HG03175 (cell line): ENCODE measurements around the gene SPRED2.

Source experiments
- ATAC-seq: cut with Tn5 transposase; IDR thresholded peaks from one replicate; pipeline ENCODE4 v1.9.1; 2021; ENCODE audit warnings: mild to moderate bottlenecking, moderate library complexity; ENCODE audit not compliant: unreplicated experiment

SPRED2 gene

DNA sequence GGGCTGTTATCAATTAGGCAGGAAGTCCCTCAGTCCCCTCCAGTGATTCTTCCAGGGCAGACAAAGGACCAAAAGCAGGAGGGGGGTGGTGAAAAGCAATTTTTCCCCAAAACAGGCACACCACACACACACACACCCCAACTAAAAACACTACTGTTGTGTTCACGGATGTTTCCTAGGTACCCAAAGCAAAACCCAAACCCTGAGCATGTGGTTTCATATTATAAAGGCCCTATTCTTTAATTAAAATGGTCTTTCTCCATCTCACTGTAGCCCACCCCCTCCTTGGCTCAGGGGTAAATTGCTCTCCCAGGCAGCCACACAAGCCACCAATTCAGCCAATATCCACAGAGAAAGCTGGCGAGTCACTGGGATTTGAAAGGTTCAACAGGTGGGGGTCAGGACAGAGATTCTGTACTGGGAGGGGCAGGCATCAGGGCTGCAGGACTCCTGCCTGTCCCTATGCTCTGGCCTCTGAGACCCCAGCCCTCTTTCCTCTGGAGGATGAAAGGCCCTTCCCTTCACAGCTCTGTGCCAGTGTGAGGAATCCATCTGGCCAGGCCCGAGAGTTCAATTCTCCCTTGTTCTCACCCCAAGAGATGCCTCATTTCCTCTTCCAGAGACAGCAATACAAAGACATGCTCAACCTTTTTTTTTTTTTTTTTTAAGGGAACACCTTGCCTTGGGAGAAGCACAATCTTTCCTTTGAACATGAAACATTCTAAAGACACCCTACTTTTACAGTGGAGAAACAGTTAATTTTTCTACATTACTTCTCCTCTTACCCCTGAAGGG is 43.6 kb downstream of the SPRED2 start:
- ATAC-seq, result no peak

GRCh38 chr2:65388051-65388531 is 44.3 kb downstream of the SPRED2 start:
- ATAC-seq, result peak; percentile 72

- no peak for ATAC-seq
Measured at GRCh38 chr2:65386989-65387388, 45.4 kb downstream of the SPRED2 start.

GRCh38 chr2:65386344-65386743 is 46.1 kb downstream of the SPRED2 start:
- no peak for ATAC-seq

- ATAC-seq, result no peak
Measured at GRCh38 chr2:65383541-65384488, 48.6 kb downstream of the SPRED2 start.

GRCh38 chr2:65382776-65383357 is 49.5 kb downstream of the SPRED2 start:
- ATAC-seq, result peak; percentile 61

GRCh38 chr2:65382323-65382722 is 50.1 kb downstream of the SPRED2 start:
- no peak for ATAC-seq

GRCh38 chr2:65381607-65382051 is 50.8 kb downstream of the SPRED2 start:
- no peak for ATAC-seq

- no peak for ATAC-seq
Measured at GRCh38 chr2:65380255-65380654, 52.1 kb downstream of the SPRED2 start.

- no peak for ATAC-seq
Measured at GRCh38 chr2:65379721-65380171, 52.7 kb downstream of the SPRED2 start.

DNA sequence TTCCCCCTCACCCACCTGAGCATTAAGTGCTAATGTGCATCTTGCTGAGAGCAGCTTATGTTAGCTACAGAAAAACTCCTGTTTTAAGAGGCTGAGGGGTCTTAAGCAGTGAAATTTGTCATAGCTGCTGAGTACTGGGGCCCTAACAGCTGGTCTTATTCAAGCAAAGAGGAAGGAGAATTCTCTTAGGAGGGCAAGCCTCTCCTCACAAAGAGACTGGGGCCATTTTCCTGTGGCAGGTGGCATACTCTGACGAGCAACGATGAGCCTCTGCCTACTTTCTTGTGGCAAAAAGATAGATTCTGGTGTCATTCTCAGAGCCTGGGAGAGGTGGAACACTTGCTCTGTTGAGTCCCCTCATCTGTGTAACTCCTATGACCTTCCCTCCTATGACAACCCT is 53.2 kb downstream of the SPRED2 start:
- ATAC-seq, result no peak

GRCh38 chr2:65378290-65378689 is 54.1 kb downstream of the SPRED2 start:
- no peak for ATAC-seq

DNA sequence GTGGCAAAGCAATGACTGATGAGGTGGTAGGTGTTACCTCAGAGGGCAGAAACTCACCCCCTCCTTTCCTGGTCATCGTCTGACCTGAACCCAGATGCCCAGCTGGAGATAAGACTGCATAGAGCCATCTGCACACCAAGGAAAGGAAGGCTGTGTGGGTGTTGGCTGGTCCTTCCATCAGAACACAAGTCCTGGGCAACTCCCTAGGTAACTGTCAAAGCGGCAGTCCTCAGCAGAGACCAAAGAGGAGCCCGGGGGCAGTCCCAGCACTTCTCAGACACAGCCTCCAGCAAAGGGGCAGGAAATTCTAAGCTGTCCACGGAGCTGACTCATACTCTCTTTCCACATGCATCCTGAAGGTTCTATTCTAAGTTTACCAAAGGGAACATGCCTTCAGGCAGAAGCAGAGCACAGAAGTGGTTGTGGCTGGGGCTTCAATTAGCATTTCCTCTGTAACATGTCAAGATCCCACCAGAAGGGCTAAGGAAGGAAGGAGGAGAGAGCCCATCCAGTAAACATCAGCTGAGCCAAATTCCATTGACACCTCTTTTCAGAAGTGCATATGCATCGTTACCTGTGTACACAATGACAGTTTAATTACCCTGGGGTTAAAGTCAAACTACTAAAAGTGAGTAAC is 54.7 kb downstream of the SPRED2 start:
- no peak for ATAC-seq

GRCh38 chr2:65375723-65376122 is 56.7 kb downstream of the SPRED2 start:
- no peak for ATAC-seq

DNA sequence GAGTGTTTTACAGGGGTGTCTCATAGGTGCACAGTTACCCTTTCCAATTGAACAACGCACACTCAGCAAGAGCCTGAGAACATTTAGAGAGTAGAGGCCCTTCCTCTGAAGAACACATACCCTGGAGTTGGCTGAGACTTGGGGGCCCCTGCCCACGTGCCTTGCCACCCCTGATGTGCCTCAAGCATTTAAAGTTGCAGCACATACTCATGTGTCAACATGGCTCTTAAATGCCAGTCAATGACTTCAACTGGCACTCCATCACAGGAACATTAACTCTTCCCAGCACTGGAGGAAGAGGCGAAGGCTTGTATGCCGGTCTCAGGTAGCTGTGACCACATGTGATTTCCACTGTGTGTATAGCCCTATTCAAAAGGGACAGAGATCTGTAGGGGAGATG is 57.4 kb downstream of the SPRED2 start:
- no peak for ATAC-seq

- ATAC-seq, result no peak
Measured at GRCh38 chr2:65374575-65374974, 57.8 kb downstream of the SPRED2 start.

DNA sequence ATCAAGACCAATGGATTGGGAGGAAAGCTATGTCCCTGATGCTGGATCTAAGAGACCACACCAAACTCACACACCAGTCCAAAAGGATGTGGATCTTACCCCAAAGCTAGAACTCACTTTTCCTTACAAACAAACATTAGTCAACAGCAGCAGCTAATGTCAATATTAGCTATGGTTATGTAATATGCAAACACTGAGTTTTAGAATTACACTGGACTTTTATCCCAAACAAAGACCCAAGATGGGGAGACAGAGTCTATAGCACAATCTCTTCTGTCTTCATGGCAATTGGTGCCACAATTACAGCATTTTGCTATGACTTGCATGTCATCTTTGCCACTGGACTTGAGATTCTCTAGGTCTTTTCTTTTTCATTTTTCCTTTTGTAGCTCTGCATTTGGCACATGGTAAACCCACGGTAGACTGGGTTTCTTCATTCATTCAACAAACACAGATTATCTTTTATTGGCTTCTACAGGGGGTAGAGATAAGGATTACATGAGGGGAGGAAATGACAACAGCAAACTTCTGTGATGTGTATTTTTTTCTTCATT is 59.0 kb downstream of the SPRED2 start:
- no peak for ATAC-seq

GRCh38 chr2:65372619-65373018 is 59.8 kb downstream of the SPRED2 start:
- ATAC-seq, result no peak

- ATAC-seq, result no peak
Measured at GRCh38 chr2:65371074-65371434, 61.3 kb downstream of the SPRED2 start.

GRCh38 chr2:65370387-65371073 is 61.9 kb downstream of the SPRED2 start:
- ATAC-seq, result peak; percentile 62
